OCI-LY1 (cell line): ENCODE results near the gene CBFA2T2.
A peak's percentile ranks its signal among the peaks of the same experiment; 100 is the strongest.

Experiments
- H2AFZ ChIP-seq: fragments of 200-600 bp; sonication (generic), shearing (Covaris generic); 2 replicates; pipeline ENCODE4 v1.6.0; 2014; ENCODE audit warnings: antibody characterized with exemption, mild to moderate bottlenecking, low read length
- H3F3A ChIP-seq: fragments of 200-600 bp; sonication (generic), shearing (Covaris generic); 2 replicates; pipeline ENCODE4 v1.6.0; 2014; ENCODE audit warnings: mild to moderate bottlenecking, antibody characterized with exemption, low read length, moderate library complexity; ENCODE audit not compliant: insufficient read depth
- H3K27ac ChIP-seq: fragments of 200-600 bp; sonication (generic); 2 replicates; pipeline ENCODE4 v1.5.1; 2014; ENCODE audit warnings: low read length, mixed run types, mild to moderate bottlenecking, low read depth; ENCODE audit not compliant: poor library complexity, severe bottlenecking
- H3K27me3 ChIP-seq: fragments of 200-600 bp; sonication (generic); 2 replicates; pipeline ENCODE4 v1.6.0; 2014; ENCODE audit warnings: antibody characterized with exemption, mild to moderate bottlenecking, low read length, moderate library complexity; ENCODE audit not compliant: insufficient read depth
- H3K36me3 ChIP-seq: fragments of 200-600 bp; sonication (generic); 2 replicates; pipeline ENCODE4 v1.6.1; 2014; ENCODE audit warnings: mild to moderate bottlenecking, antibody characterized with exemption, low read length, moderate library complexity, mixed read lengths; ENCODE audit not compliant: insufficient read depth
- H3K4me1 ChIP-seq: fragments of 200-600 bp; sonication (generic); 2 replicates; pipeline ENCODE4 v1.5.1; 2014; ENCODE audit warnings: mild to moderate bottlenecking, low read length, moderate library complexity; ENCODE audit not compliant: insufficient read depth, severe bottlenecking
- H3K4me2 ChIP-seq: fragments of 200-600 bp; sonication (generic), shearing (Covaris generic); 2 replicates; pipeline ENCODE4 v1.6.1; 2014; ENCODE audit warnings: low read length
- H3K4me3 ChIP-seq: fragments of 200-600 bp; sonication (generic); 2 replicates; pipeline ENCODE4 v1.5.1; 2014; ENCODE audit warnings: low read length, low read depth, mild to moderate bottlenecking, mixed read lengths; ENCODE audit not compliant: poor library complexity, severe bottlenecking
- H3K79me2 ChIP-seq: fragments of 200-600 bp; shearing (Covaris generic); 2 replicates; pipeline ENCODE4 v1.6.1; 2016; ENCODE audit warnings: mixed run types, low read length, mixed read lengths; ENCODE audit not compliant: insufficient read depth
- H3K9ac ChIP-seq: fragments of 200-600 bp; sonication (generic), shearing (Covaris generic); 2 replicates; pipeline ENCODE4 v1.6.1; 2014; ENCODE audit warnings: mild to moderate bottlenecking, low read length, mixed read lengths
- H3K9me2 ChIP-seq: fragments of 200-600 bp; sonication (generic), shearing (Covaris generic); 2 replicates; pipeline ENCODE4 v1.6.1; 2014; ENCODE audit warnings: low read depth, mild to moderate bottlenecking, low read length, mixed read lengths
- H3K9me3 ChIP-seq: fragments of 200-600 bp; shearing (Covaris generic); 2 replicates; pipeline ENCODE4 v1.6.1; 2014; ENCODE audit warnings: low read length, mixed read lengths
- H4K20me1 ChIP-seq: fragments of 200-600 bp; sonication (generic), shearing (Covaris generic); 2 replicates; pipeline ENCODE4 v1.6.0; 2016; ENCODE audit warnings: mild to moderate bottlenecking, low read length; ENCODE audit not compliant: insufficient read depth
- CTCF ChIP-seq: fragments of 200-600 bp; sonication (generic), shearing (Covaris generic); IDR thresholded peaks from 2 replicates; pipeline ENCODE4 v1.5.1; 2017; ENCODE audit warnings: mild to moderate bottlenecking, antibody characterized with exemption, low read length, moderate library complexity, mixed read lengths
- EZH2 ChIP-seq: fragments of 200-600 bp; sonication (generic), shearing (Covaris generic); IDR thresholded peaks from 2 replicates; pipeline ENCODE4 v1.8.0; 2017; ENCODE audit warnings: borderline replicate concordance, mixed run types, mild to moderate bottlenecking, antibody characterized with exemption, low read length, moderate library complexity, mixed read lengths

The CBFA2T2 gene

GRCh38 chr20:33475381-33476152 is 14.3 kb upstream of the CBFA2T2 start:
- peak overlapping the region; percentile 33; the same call in 1 of the 2 replicates for H3K4me2 ChIP-seq
- no peaks in the 10 kb centered on the region for H3K27me3 ChIP-seq
- no peaks in the 10 kb centered on the region for H3K79me2 ChIP-seq
- TF ChIP-seq CTCF, result no peak
- TF ChIP-seq EZH2, result no peak
- H3K9ac ChIP-seq, result no peak overlapping the region
- H3K27ac ChIP-seq, result no peak overlapping the region
- H2AFZ ChIP-seq, result no peak overlapping the region
- H3F3A ChIP-seq, result no peaks in the 10 kb centered on the region
- peaks cover 14% of the 10 kb centered on the region for H3K4me1 ChIP-seq
- H3K4me3 ChIP-seq, result no peak overlapping the region
- no peaks in the 10 kb centered on the region for H3K9me3 ChIP-seq
- no peaks in the 10 kb centered on the region for H3K9me2 ChIP-seq
- no peaks in the 10 kb centered on the region for H4K20me1 ChIP-seq
- H3K36me3 ChIP-seq, result no peaks in the 10 kb centered on the region

- Histone ChIP-seq H3K36me3 (no peaks in the 10 kb centered on the region), H2AFZ (no peak overlapping the region), H3K27me3 (no peaks in the 10 kb centered on the region), H3K4me1 (peaks cover 14% of the 10 kb centered on the region), H3K9me3 (no peaks in the 10 kb centered on the region), H3K4me3 (no peak overlapping the region), H3K4me2 (no peak overlapping the region), H3K79me2 (no peaks in the 10 kb centered on the region), H3K9me2 (no peaks in the 10 kb centered on the region), H4K20me1 (no peaks in the 10 kb centered on the region), H3K27ac (no peak overlapping the region), H3K9ac (no peak overlapping the region), H3F3A (no peaks in the 10 kb centered on the region)
- no peak for TF ChIP-seq EZH2
- TF ChIP-seq CTCF, result no peak
These were observed 12.3 kb upstream of the CBFA2T2 start for GRCh38 chr20:33477386-33478234.

GRCh38 chr20:33480048-33480447 is 9.8 kb upstream of the CBFA2T2 start:
- Histone ChIP-seq H3K9me3 (no peaks in the 10 kb centered on the region), H2AFZ (no peak overlapping the region), H3K9ac (no peak overlapping the region), H3F3A (no peaks in the 10 kb centered on the region), H3K27me3 (no peaks in the 10 kb centered on the region), H3K4me2 (no peak overlapping the region), H3K79me2 (no peaks in the 10 kb centered on the region), H4K20me1 (no peaks in the 10 kb centered on the region), H3K4me3 (no peak overlapping the region), H3K36me3 (no peaks in the 10 kb centered on the region), H3K4me1 (peaks cover 13% of the 10 kb centered on the region), H3K9me2 (no peaks in the 10 kb centered on the region), H3K27ac (no peak overlapping the region)
- TF ChIP-seq EZH2 (no peak), CTCF (no peak)
